ENCODE measurements around the gene NELFB. TPM values are rescaled to one million over a fixed set of nuclear protein-coding genes. Genes with fewer than 3 reads are reported as not detected.
A peak's percentile ranks its signal among the peaks of the same experiment; 100 is the strongest.

The NELFB gene
- total and polyA plus RNA-seq, 9 of the 15 experiments (the other 6 are each of a cell fraction or from before 2014, with no cell fraction given): 0.24 to 84.0 (median 29.7) TPM

- TF ChIP-seq, protein P1, sequence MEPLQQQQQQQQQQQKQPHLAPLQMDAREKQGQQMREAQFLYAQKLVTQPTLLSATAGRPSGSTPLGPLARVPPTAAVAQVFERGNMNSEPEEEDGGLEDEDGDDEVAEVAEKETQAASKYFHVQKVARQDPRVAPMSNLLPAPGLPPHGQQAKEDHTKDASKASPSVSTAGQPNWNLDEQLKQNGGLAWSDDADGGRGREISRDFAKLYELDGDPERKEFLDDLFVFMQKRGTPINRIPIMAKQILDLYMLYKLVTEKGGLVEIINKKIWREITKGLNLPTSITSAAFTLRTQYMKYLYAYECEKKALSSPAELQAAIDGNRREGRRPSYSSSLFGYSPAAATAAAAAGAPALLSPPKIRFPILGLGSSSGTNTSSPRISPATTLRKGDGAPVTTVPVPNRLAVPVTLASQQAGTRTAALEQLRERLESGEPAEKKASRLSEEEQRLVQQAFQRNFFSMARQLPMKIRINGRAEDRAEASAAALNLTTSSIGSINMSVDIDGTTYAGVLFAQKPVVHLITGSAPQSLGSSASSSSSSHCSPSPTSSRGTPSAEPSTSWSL (CRISPR knock-in tag; IDR thresholded peaks at IDR 0.05; ENCODE audit: borderline replicate concordance): no peak
- no peak for TF ChIP-seq PHTF2 (CRISPR knock-in tag; IDR thresholded peaks at IDR 0.05)
- no peak for TF ChIP-seq TCFL5 (CRISPR knock-in tag; conservative IDR thresholded peaks at IDR 0.05)
- TF ChIP-seq, protein P2, sequence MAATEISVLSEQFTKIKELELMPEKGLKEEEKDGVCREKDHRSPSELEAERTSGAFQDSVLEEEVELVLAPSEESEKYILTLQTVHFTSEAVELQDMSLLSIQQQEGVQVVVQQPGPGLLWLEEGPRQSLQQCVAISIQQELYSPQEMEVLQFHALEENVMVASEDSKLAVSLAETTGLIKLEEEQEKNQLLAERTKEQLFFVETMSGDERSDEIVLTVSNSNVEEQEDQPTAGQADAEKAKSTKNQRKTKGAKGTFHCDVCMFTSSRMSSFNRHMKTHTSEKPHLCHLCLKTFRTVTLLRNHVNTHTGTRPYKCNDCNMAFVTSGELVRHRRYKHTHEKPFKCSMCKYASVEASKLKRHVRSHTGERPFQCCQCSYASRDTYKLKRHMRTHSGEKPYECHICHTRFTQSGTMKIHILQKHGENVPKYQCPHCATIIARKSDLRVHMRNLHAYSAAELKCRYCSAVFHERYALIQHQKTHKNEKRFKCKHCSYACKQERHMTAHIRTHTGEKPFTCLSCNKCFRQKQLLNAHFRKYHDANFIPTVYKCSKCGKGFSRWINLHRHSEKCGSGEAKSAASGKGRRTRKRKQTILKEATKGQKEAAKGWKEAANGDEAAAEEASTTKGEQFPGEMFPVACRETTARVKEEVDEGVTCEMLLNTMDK (IDR thresholded peaks at IDR 0.05; ENCODE audit: borderline replicate concordance, insufficient read depth, low read depth, low read length, poor library complexity, severe bottlenecking): no peak
- no peak for TF ChIP-seq ZNF668 (CRISPR knock-in tag; IDR thresholded peaks at IDR 0.05)
- no peak for TF ChIP-seq PURB (CRISPR knock-in tag; IDR thresholded peaks at IDR 0.05; ENCODE audit: low read depth)
- no peak for TF ChIP-seq SMAD2 (IDR thresholded peaks at IDR 0.05; ENCODE audit: low read depth, low read length)
- TF ChIP-seq, protein P3, sequence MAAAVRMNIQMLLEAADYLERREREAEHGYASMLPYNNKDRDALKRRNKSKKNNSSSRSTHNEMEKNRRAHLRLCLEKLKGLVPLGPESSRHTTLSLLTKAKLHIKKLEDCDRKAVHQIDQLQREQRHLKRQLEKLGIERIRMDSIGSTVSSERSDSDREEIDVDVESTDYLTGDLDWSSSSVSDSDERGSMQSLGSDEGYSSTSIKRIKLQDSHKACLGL (CRISPR knock-in tag; IDR thresholded peaks at IDR 0.05; ENCODE audit: borderline replicate concordance, poor library complexity, severe bottlenecking): no peak
- TF ChIP-seq, protein P4, sequence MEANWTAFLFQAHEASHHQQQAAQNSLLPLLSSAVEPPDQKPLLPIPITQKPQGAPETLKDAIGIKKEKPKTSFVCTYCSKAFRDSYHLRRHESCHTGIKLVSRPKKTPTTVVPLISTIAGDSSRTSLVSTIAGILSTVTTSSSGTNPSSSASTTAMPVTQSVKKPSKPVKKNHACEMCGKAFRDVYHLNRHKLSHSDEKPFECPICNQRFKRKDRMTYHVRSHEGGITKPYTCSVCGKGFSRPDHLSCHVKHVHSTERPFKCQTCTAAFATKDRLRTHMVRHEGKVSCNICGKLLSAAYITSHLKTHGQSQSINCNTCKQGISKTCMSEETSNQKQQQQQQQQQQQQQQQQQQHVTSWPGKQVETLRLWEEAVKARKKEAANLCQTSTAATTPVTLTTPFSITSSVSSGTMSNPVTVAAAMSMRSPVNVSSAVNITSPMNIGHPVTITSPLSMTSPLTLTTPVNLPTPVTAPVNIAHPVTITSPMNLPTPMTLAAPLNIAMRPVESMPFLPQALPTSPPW (CRISPR knock-in tag; IDR thresholded peaks at IDR 0.05): peak; percentile 63; the same call in 1 of the 2 replicates
- TF ChIP-seq BHLHE40 (IDR thresholded peaks at IDR 0.05; ENCODE audit: low read length): peak; percentile 70
- peak in 1 of 2 experiments; percentile 94; a peak in 2 of 4 replicates for TF ChIP-seq FOXA3 (CRISPR knock-in tag; conservative IDR thresholded peaks at IDR 0.05 in 1 of 2, IDR thresholded peaks at IDR 0.05 in 1 of 2)
- TF ChIP-seq CEBPZ (IDR thresholded peaks at IDR 0.05; ENCODE audit: borderline replicate concordance, low read depth, low read length): no peak
- no peak for TF ChIP-seq GTF2F1 (IDR thresholded peaks at IDR 0.05; ENCODE audit: low read depth, low read length)
- no peak for TF ChIP-seq DIDO1 (tag; IDR thresholded peaks at IDR 0.05; ENCODE audit: low read depth)
- TF ChIP-seq, protein P5, sequence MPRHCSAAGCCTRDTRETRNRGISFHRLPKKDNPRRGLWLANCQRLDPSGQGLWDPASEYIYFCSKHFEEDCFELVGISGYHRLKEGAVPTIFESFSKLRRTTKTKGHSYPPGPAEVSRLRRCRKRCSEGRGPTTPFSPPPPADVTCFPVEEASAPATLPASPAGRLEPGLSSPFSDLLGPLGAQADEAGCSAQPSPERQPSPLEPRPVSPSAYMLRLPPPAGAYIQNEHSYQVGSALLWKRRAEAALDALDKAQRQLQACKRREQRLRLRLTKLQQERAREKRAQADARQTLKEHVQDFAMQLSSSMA (CRISPR knock-in tag; IDR thresholded peaks at IDR 0.05): no peak
- peak; percentile 89 for TF ChIP-seq SMAD4 (CRISPR knock-in tag; conservative IDR thresholded peaks at IDR 0.05)
- TF ChIP-seq HNRNPK (IDR thresholded peaks at IDR 0.05; ENCODE audit: low read depth, low read length, poor library complexity, severe bottlenecking): no peak
These were observed 36.3 kb upstream of the NELFB start (continued) for GRCh38 chr9:137218754-137219271.
